Stimulated activated CD4-positive, alpha-beta T cell treated with anti-CD3 and anti-CD28 coated beads, TNF-alpha, amount 100 ng/mL, for 24 hours (primary cell): ENCODE measurements around the gene MAPK8IP3.
A peak's percentile ranks its signal among the peaks of the same experiment; 100 is the strongest.

ENCODE experiments used
- DNase-seq, 3 experiments: peaks; one replicate each; pipeline ENCODE4 v3.0.0-alpha.2; 2020; ENCODE audit warnings: low read depth in 3 of 3

The MAPK8IP3 gene

DNA sequence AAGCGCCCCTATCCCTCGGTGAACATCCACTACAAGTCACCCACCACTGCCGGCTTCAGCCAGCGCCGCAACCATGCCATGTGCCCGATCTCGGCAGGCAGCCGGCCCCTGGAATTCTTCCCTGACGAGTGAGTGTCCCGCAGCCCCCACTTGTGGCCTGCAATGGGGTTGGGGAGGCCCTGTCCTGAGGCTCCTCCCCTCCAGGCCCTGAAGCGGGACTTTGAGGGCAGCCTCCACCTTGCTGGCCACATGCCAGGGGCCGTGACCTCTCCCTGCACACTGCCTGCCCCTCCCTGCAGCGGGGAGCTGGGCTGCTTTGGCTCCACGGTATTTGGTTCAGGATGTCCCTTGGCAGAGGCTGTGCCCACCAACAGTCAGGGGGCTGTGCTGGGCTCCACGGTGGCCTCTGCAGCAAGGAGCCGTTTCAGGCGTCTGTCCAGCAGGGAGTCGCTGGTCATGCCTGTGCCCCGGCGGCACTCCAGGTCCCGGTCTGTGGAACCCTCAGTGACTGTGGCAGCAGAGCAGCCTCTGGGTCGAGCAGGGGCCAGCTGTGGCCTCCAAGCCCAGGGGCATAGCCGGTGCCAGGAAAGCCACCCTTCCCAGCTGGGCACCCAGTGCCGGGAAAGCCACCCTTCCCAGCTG, 57.0 kb downstream of the MAPK8IP3 start:
- no peak for DNase-seq

DNA sequence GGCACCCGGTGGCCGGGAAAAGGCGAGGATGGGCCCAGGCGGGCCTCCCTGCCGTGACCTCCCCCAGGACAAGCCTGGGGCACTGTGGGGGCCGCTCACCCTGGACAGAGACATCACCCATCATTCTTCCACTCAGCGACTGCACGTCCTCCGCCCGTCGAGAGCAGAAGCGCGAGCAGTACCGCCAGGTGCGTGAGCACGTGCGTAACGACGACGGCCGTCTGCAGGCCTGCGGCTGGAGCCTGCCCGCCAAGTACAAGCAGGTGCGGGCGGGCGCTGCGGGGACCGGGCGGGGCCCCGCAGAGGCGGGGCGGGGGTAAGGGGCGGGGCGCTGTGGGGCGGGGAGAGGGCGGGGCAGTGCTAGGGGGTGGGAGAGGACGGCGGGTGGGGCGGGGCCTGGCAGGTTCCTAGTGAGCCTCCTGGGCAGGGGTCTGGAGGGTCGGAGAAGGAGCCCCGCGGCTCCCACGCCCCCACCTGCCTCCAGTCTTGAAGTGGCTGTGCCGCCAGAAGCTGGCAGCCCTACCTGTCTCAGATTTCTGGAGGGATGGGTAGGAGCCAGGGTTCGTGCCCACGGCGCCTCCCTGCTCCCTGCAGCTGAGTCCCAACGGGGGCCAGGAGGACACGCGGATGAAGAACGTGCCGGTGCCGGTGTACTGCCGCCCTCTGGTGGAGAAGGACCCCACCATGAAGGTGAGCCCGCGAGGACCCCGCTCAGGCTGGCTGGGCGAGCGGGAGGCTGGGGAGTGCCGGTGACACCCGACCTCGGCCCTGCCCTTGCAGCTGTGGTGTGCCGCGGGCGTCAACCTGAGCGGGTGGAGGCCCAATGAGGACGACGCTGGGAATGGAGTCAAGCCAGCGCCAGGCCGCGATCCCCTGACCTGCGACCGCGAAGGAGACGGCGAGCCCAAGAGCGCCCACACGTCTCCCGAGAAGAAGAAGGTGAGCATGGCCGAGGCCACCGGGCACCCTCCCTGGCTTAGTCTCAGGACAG, 57.8 kb downstream of the MAPK8IP3 start:
- no peak for DNase-seq

DNA sequence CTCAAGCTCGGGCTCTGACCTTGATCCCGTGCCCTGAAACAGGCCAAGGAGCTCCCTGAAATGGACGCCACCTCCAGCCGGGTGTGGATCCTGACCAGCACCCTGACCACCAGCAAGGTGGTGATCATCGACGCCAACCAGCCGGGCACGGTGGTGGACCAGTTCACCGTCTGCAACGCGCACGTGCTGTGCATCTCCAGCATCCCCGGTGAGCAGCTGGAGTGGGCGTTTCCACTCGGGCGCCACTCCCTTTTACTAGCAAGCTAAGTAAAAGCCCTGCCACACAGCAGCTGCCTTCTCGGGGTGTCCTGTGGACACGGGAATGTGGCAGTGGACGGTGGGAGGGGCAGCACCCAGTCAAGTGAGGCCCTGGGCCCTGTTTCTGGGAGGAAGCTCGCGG, 59.0 kb downstream of the MAPK8IP3 start:
- no peak for DNase-seq

DNA sequence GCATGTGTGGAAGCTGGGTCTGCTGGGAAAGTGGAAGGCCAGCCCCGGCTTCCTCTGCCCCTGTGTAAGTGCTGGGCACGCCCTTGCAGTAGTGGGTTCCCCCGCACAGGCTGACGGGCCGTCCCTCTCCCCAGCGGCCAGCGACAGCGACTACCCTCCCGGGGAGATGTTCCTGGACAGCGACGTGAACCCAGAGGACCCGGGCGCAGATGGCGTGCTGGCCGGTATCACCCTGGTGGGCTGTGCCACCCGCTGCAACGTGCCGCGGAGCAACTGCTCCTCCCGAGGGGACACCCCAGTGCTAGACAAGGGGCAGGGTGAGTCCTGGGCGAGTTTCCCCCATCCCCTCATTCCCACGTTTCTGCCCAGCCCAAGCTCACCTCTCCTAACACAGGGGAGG, 59.8 kb downstream of the MAPK8IP3 start:
- DNase-seq = no peak

DNA sequence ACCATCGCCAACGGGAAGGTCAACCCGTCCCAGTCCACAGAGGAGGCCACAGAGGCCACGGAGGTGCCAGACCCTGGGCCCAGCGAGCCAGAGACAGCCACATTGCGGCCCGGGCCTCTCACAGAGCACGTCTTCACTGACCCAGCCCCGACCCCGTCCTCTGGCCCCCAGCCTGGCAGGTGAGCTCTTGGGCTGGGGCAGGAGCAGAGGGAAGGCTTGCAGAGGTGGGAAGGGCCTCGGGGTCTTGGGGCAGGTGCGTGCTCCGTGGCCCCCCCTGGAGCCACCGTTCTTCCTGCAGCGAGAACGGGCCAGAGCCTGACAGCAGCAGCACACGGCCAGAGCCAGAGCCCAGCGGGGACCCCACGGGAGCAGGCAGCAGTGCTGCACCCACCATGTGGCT, 60.2 kb downstream of the MAPK8IP3 start:
- DNase-seq = no peak

DNA sequence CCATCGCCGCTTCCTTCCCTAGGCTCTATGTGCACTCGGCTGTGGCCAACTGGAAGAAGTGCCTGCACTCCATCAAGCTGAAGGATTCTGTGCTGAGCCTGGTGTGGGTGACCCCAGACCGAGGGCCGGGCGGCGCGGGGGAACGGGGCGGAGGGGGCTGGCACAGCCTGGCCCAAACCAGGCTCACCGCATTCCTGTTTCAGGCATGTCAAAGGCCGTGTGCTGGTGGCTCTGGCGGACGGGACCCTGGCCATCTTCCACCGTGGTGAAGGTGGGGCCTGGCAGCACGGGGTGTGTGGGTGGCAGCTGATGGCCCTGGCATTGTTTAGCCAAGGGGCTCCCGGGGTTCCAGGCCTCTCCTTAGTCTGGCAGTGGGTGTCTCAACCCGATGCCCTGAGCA, 60.7 kb downstream of the MAPK8IP3 start:
- no peak for DNase-seq

DNA sequence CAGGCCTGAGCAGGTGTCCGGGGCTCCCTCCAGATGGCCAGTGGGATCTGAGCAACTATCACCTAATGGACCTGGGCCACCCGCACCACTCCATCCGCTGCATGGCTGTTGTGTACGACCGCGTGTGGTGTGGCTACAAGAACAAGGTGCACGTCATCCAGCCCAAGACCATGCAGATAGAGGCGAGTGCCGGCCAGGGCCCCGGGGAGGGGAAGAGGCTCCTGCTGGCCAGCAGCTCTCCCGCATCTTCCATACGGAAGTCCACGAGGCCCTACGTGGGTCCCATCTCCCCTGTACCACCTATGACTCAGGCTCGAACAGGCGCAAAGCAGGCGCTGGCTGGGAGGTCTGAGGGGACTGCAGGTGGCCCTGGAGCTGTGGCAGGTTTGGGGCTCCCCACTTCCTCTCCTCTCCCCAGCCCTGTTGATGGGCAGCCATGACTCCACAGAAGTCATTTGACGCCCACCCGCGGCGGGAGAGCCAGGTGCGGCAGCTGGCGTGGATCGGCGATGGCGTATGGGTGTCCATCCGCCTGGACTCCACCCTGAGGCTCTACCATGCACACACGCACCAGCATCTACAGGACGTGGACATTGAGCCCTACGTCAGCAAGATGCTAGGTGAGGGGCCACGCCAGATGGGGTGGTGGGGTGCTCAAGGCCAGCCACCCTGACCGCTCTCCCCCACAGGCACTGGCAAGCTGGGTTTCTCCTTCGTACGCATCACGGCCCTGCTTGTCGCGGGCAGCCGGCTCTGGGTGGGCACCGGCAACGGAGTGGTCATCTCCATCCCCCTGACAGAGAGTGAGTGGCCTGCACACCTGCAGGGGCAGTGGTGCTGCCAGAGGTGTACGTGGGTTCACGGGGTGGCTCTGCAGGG, 61.4 kb downstream of the MAPK8IP3 start:
- no peak for DNase-seq

DNA sequence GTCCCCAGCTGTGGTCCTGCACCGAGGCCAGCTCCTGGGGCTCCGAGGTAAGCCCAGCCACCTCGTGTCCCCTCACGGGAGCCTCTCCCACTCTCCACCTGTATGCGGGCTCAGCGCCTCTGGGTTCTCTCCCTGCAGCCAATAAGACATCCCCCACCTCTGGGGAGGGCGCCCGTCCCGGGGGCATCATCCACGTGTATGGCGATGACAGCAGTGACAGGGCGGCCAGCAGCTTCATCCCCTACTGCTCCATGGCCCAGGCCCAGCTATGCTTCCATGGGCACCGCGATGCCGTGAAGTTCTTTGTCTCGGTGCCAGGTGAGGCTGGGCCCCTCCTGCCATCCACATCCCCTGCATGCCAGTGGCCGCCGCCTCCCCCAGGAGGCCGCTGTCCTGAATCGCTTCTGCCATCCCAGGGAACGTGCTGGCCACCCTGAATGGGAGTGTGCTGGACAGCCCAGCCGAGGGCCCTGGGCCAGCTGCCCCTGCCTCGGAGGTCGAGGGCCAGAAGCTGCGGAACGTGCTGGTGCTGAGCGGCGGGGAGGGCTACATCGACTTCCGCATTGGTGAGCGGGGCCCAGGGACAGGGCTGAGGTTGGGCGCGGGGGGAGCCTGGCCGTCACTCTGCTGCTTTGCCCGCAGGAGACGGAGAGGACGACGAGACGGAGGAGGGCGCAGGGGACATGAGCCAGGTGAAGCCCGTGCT, 62.2 kb downstream of the MAPK8IP3 start:
- no peak for DNase-seq

DNA sequence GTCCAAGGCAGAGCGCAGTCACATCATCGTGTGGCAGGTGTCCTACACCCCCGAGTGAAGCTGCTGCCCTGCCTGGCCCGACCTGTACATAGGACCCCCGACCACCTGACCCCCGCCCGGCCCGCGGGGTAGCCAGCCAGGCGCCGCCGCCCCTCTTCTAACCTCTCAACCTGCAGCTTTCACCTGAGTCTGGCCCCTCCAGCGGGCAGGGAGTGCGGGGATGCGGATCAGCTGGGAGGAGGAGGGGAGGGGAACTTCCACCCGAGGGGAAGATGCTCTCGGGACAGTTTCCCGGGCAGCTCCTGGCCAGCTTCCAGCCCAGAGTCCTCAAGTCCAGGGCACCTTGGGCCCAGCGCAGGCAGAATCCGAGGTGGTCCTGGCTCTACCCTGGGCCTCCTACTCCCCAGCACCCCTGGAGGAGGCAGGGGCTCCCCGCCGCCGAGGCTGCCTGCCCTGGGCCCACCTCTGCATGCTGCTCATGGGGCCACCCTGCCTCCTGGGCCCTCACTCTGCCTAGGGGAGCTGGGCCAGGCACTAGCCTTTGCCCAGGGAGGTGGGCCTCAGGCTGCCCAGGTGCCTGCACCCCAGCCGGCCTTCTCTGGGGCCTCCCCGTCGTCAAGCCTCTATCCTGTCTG, 62.9 kb downstream of the MAPK8IP3 start:
- no peak for DNase-seq

DNA sequence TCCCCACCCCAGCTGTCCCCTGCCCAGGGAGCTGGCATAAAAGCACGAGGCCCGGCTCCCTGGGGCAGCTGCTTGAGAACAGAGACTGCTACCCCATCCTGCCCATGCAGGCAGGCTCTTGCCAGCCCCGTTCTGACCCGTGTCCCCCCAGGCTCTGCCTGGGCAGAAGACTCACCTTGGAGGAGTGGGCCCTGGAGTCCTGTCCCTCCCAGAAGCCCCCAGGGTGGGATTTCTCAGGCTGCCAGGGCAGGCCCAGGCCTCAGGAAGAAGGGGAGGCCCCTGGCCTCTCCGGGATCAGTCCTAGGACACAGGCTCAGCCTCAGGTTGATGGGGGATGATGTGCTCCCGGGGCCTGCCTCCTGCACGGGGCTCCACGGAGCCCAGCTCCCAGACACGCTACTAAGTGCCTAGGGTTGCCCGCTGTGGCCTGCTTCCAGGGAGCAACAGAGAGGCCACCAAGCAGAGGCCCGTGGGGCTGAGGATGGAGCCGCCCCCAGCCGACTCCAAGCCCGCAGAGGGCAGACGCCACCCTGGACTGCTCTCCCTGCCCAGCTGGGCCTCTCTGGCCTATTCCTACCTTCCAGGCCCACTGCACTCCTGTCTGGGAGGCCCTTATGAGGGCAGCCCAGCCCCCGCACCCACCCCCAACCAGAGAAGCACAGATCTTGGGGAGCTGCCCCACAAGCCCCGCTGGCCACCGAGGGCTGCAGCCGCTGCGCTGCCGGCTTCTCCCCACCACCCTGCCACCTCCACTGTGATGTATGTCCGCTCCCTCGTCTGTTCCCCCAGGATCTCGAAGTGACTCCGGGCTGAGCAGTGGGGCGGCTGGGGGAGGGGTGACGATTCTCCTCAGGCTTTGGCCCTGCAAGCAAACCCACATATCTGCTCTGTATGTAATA, 63.7 kb downstream of the MAPK8IP3 start:
- DNase-seq = no peak

DNA sequence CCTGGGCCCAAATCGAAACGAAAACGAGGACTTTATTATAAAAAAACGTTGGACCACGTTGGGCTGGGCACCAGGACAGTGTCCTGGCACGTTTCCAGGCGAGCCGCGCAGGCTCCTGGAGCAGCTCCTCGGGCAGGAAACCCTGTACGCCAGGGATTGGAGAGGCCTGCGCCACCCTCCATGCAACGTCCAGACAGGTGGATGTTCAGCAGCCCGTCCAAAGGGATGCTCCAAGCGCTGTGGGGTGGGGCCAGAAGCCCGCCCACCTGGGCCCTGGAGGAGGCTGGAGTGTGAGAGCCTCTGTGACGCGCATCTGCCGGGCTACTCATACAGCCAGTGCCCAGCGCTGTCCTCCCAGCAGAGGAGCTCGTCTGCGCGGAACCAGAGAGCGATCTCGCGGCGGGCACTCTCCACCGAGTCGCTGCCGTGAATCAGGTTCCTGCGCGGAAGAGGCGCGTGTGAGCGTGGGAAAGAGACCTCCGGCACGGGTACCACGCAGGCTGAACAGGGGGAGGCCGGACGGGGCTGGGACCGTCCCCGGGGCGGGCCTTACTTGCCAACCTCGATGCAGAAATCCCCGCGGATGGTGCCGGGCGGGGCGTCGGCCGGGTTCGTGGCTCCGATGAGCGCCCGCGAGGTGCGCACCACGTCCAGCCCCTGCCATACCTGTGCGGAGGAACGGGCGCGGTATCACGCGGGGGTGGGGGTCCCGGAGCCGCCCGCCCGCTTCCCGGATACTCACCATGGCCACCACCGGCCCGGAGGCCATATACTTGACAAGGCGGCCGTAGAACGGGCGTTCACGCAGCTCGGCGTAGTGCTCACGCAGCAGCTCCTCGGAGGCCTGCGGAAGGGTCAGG, 64.6 kb downstream of the MAPK8IP3 start:
- peak in 1 of 3 experiments; percentile 61 for DNase-seq

DNA sequence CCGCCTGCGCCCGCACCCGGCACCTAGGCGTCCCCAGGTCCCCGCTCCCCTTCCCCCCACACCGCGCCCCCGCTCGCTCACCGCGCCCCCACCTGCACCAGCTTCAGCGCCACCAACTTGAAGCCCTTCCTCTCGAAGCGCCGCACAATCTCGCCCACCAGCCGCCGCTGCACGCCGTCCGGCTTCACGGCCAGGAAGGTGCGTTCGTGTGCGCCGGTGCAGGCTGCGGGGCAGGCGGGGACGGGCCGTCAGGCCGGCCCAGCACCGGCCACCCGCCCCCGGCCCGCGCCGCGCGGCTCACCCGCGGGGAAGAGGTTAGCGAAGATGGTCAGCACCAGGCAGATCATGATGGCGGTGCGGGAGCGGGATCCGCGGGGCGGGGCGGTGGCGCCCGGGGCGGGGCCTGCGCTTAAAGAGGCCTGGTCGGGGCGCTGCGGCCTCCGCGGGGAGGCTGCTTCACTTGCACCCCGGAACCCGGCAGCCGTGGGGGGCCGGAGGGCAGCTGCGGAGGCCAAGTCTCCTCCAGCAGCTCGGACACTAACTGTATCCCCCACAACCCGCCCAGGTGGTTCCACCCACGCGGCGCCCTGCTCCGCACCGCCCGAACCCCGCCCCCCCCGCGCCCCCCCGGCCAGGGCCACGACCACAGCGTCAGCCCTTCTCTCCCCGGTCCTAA, 65.3 kb downstream of the MAPK8IP3 start, which contains the start of gene NME3:
TSS of gene NME3 (minus strand) at position 356 of the 676 bp plus-strand sequence. CDS start at position 347, 9 bp downstream.
- peak; percentile 48 to 81 (median 61) for DNase-seq

DNA sequence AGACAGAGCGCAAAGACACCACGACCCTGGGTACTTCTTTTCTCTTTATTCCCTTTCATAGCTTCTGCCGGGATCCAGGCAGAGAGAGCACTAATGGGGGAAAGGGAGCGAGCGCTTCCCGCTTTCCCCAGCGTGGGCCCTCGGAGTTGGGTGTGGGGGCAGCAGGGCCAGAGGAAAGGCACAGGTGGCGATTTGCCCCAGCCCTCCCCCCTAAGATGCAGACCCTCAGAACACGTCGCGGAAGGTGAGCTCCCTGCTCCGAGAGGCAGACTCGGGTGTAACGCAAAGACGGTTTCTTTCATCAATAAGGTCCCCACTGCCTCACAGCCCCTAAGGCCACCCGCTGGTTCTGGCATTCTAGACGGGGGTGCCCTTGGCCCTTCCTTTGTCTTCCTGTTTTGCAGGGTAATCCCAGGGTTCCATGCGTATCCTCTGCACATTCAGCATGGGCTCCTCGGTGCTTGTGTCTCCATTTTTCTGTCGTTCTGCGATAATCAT, 65.9 kb downstream of the MAPK8IP3 start:
- DNase-seq = no peak

DNA sequence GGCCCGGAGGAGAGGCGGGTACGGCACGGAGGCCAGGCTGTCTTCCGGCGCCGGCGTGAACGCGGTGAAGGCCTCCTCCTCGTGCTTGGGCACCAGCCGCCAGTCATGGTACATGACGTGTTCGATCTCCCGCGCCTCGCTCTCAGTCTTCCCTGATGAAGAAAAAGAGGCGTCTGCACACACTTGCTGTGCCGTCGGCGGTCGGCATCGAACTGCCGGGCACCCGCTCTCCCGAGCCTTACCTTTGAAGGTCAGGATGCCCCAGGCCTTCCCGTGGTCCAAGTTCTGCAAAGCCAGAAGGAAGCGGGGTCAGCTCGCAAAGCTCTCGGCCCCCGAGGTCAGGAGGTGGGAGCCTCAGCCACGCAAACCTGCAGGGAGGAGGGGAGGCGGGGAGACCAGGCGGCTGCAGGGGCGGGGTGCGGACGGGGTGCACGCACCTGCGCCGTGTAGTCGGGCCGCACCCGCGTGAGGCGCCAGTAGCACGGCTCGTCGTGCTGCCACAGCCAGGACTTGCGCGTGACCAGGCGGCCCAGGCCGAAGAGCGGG, 66.4 kb downstream of the MAPK8IP3 start, which contains the start of gene EME2:
TSS of gene EME2 (plus strand) at position 449 of the 546 bp plus-strand sequence. CDS start 418 bp downstream, outside the sequence.
- peak in 1 of 3 experiments; percentile 58 for DNase-seq

DNA sequence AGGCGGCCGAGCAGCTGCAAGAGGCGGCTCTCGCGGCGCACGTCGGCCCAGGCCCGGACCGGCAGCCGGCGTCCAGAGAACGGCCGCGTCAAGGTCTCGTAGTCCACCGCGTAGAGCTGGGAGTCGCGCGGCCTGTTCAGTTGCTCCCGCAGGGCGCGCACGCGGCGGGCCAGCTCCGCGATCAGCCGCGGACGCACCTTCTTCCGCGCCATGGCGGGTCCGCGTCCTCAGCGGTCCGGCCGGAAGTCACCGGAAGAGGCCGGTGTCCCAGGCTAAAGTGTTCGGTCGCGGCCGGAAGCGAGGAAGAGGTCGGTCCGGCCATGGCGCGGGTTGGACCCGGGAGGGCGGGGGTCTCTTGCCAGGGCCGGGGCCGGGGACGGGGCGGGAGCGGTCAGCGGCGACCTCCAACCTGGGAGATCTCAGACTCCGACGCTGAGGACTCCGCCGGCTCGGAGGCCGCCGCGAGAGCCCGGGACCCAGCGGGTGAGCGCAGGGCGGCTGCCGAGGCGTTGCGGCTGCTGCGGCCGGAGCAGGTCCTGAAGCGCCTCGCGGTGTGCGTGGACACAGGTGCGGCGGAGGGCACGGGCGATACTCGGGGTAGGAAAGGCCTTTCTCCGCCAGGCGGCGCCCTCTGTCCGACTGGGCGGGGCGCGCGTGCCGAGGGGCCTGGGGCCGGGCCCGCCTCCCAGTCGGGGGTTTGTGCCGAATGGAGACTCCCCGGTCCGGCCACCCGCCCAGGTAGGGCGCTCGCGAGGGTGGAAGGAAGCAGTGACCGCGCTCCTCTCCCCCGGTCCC, 67.1 kb downstream of the MAPK8IP3 start, which contains the start of gene MRPS34:
TSS of gene MRPS34 (minus strand) at position 227 of the 795 bp plus-strand sequence. CDS start at position 212, 15 bp downstream.
- DNase-seq = peak; percentile 66 to 80 (median 68)

DNA sequence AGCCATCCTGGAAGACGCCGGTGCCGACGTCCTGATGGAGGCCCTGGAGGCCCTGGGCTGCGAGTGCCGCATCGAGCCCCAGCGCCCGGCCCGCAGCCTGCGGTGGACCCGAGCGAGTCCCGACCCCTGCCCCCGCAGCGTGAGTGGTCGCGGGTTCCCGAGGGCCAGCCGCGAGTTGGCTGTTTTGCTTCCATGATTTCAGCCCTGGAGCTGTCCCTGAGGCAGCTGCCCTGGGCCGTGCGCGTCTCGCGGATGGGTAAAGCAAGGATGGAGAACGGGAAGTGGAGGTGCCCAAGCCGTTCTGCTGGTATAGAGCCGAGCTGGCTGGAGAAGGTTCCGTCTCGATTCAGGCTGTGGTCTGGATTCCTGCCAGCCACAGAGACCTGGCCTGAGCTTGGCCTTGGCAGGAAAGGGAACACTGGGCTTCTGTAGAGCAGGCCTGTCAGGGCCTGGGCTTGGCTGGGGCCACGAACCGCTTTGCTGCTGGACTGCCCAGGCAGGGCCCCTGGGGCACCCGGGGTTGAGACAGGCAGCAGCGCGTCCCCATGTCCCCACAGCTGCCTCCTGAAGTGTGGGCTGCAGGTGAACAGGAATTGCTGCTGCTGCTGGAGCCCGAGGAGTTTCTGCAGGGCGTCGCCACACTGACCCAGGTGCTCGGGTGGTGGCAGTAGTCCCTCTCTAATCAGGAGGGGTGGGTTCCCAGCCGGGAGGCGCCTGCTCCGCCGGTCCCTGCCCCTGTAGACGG, 67.9 kb downstream of the MAPK8IP3 start:
- DNase-seq = no peak
